ENCODE results near the gene EPB41L1.

EPB41L1 gene

DNA sequence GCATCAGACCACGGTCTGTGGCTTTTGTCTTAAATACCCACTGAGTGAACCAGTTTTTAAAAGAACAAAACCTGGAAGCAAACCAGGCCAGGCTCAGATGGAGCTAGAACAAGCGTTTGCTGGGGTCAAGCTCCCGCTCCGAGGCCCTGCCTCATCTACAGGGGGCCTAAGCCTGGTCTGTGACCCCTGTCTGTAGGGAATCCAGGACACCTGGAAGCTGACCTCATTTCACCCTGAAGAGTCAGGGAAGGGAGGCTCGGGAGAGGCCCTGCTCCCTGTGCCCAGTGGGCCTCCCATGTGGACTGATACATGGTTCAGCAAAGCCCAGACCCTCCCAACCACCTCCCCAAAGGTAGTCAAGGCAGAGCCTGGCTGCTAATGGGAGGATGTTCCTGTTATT is 124.8 kb downstream of the EPB41L1 start:
- TF ChIP-seq, protein P1, sequence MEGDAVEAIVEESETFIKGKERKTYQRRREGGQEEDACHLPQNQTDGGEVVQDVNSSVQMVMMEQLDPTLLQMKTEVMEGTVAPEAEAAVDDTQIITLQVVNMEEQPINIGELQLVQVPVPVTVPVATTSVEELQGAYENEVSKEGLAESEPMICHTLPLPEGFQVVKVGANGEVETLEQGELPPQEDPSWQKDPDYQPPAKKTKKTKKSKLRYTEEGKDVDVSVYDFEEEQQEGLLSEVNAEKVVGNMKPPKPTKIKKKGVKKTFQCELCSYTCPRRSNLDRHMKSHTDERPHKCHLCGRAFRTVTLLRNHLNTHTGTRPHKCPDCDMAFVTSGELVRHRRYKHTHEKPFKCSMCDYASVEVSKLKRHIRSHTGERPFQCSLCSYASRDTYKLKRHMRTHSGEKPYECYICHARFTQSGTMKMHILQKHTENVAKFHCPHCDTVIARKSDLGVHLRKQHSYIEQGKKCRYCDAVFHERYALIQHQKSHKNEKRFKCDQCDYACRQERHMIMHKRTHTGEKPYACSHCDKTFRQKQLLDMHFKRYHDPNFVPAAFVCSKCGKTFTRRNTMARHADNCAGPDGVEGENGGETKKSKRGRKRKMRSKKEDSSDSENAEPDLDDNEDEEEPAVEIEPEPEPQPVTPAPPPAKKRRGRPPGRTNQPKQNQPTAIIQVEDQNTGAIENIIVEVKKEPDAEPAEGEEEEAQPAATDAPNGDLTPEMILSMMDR (IDR thresholded peaks at IDR 0.05; ENCODE audit: low read length, missing control alignments): no peak
- H3K4me3 ChIP-seq (replicated peaks; ENCODE audit: low read depth, low read length): no peak overlapping the region
- no peak for DNase-seq (ENCODE audit: low read depth)

DNA sequence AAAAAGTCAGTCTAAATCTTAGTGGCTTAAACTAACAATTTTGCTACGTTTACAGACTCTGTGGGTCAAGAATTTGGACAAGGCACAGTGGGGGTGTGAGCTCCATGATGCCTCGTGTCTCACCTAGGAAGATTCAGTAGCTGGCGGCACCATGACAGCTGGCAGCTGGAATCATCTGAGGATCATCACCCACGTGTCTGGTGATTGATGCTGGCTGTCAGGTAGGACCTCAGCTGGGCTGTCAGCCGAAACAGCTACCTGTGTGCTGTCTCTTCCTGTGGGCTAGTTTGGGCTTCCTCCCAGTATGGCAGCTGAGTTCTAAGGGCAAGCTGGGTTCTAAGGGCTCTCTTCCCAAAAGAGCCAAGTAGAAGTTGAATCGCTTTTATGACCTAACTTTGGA is 125.2 kb downstream of the EPB41L1 start:
- DNase-seq (ENCODE audit: low read depth): no peak
- TF ChIP-seq, protein P1 (IDR thresholded peaks at IDR 0.05; ENCODE audit: low read length, missing control alignments): no peak
- no peak overlapping the region for H3K4me3 ChIP-seq (replicated peaks; ENCODE audit: low read depth, low read length)

DNA sequence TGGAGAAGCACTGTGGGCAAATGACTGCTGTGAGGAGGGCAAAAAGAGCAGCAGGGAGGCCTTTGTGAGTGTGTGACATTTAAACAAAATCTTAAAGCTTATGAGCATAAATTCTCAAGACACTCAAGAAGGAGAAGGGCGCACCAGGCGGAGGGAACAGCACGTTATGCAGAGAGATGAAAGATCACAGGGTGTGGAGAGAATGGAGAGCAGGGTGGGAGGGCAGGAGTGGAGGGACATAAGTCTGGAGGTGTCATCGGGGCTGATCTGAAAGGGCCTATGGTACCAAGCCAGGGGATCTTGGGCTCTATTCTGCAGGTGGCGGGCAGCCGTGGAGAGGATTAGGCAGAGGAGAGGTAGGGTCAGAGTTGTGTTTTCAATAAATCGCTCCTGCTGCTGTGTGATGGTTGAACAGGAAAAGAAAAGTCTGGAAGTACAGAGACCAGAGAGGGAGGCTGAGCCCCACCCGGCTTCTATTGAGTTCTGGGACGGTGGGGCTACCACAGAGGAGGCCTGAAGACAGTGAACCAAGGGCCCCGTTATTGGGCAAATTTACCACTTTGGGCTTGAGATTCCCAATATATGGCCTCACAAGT is 127.3 kb downstream of the EPB41L1 start:
- DNase-seq (ENCODE audit: low read depth): no peak
- H3K4me3 ChIP-seq (replicated peaks; ENCODE audit: low read depth, low read length): no peak overlapping the region
- TF ChIP-seq, protein P1 (IDR thresholded peaks at IDR 0.05; ENCODE audit: low read length, missing control alignments): no peak

Data from fibroblast of pulmonary artery (primary cell).